GM23338 (cell line): Measurements from ENCODE around the gene MRRF. TPM values are rescaled to one million over a fixed set of nuclear protein-coding genes. Genes with fewer than 3 reads are reported as not detected.
A peak's percentile ranks its signal among the peaks of the same experiment; 100 is the strongest.

ENCODE experiments used
- ATAC-seq: fragments of 200-7000 bp; cut with Tn5 transposase; 3 replicates; pipeline ENCODE4 v1.9.1; 2020
- DNase-seq: peaks from one replicate; pipeline ENCODE4 v3.0.0-alpha.2; 2015; ENCODE audit warnings: low spot score
- H2AFZ ChIP-seq: fragments of 200-600 bp; sonication (generic); 2 replicates; pipeline ENCODE4 v1.8.0; 2016; ENCODE audit warnings: antibody characterized with exemption, mild to moderate bottlenecking, moderate library complexity
- H3F3A ChIP-seq: fragments of 200-600 bp; sonication (generic); replicated peaks from 2 replicates; pipeline ENCODE4 v1.8.0; 2017; ENCODE audit warnings: antibody characterized with exemption, mixed run types, low read depth
- H3K27ac ChIP-seq: fragments of 200-600 bp; sonication (generic); 2 replicates; pipeline ENCODE4 v1.6.1; 2016; ENCODE audit warnings: low read depth
- H3K27me3 ChIP-seq: fragments of 200-600 bp; sonication (generic); 2 replicates; pipeline ENCODE4 v1.8.0; 2016; ENCODE audit warnings: mild to moderate bottlenecking, mixed run types, moderate library complexity; ENCODE audit not compliant: insufficient read depth
- H3K36me3 ChIP-seq: fragments of 200-600 bp; sonication (generic); 2 replicates; pipeline ENCODE4 v1.8.0; 2016; ENCODE audit warnings: mild to moderate bottlenecking; ENCODE audit not compliant: insufficient read depth
- H3K4me1 ChIP-seq: fragments of 200-600 bp; sonication (generic); 2 replicates; pipeline ENCODE4 v1.8.0; 2016; ENCODE audit warnings: mild to moderate bottlenecking, moderate library complexity; ENCODE audit not compliant: insufficient read depth
- H3K4me2 ChIP-seq: fragments of 200-600 bp; sonication (generic); 2 replicates; pipeline ENCODE4 v1.7.1; 2017; ENCODE audit warnings: mixed run types
- H3K4me3 ChIP-seq: fragments of 200-600 bp; sonication (generic); 2 replicates; pipeline ENCODE4 v1.6.1; 2016; ENCODE audit warnings: mixed run types
- H3K79me2 ChIP-seq: fragments of 200-600 bp; sonication (generic); replicated peaks from 2 replicates; pipeline ENCODE4 v1.8.0; 2017; ENCODE audit warnings: mild to moderate bottlenecking; ENCODE audit not compliant: insufficient read depth
- H3K9me2 ChIP-seq: fragments of 200-600 bp; sonication (generic); 2 replicates; pipeline ENCODE4 v1.8.0; 2017; ENCODE audit not compliant: insufficient read depth
- H4K20me1 ChIP-seq: fragments of 200-600 bp; sonication (generic); replicated peaks from 2 replicates; pipeline ENCODE4 v1.8.0; 2017; ENCODE audit warnings: mild to moderate bottlenecking; ENCODE audit not compliant: insufficient read depth
- H3K27ac Mint-ChIP-seq: 2 replicates; pipeline ENCODE4 v1.8.0; 2020; ENCODE audit warnings: inconsistent platforms, mild to moderate bottlenecking, moderate library complexity, mixed read lengths
- H3K27me3 Mint-ChIP-seq: 3 replicates; pipeline ENCODE4 v1.8.0; 2022; ENCODE audit warnings: low read depth, mild to moderate bottlenecking, moderate library complexity, mixed read lengths, inconsistent platforms; ENCODE audit not compliant: insufficient read depth, poor library complexity
- H3K36me3 Mint-ChIP-seq: 3 replicates; pipeline ENCODE4 v1.8.0; 2021; ENCODE audit warnings: low read depth, mild to moderate bottlenecking, inconsistent platforms, moderate library complexity, mixed read lengths
- H3K4me1 Mint-ChIP-seq: 3 replicates; pipeline ENCODE4 v1.8.0; 2020; ENCODE audit warnings: mild to moderate bottlenecking, inconsistent platforms, mixed read lengths
- H3K4me3 Mint-ChIP-seq: 3 replicates; pipeline ENCODE4 v1.8.0; 2021; ENCODE audit warnings: moderate library complexity, mild to moderate bottlenecking, inconsistent platforms, mixed read lengths
- H3K9me3 Mint-ChIP-seq: 3 replicates; pipeline ENCODE4 v1.8.0; 2020; ENCODE audit warnings: moderate library complexity, mild to moderate bottlenecking, inconsistent platforms, mixed read lengths
- CREB1 ChIP-seq: fragments of 250-450 bp; sonication (Bioruptor Pico); IDR thresholded peaks from 2 replicates; pipeline ENCODE4 v1.5.0; 2020; ENCODE audit warnings: low read depth, mild to moderate bottlenecking, moderate library complexity
- EZH2 ChIP-seq: fragments of 200-600 bp; sonication (generic); IDR thresholded peaks from one replicate; pipeline ENCODE4 v1.8.0; 2017; ENCODE audit warnings: antibody characterized with exemption, mild to moderate bottlenecking, low read depth; ENCODE audit not compliant: unreplicated experiment
- EZH2phosphoT487 ChIP-seq: fragments of 200-600 bp; sonication (generic); IDR thresholded peaks from one replicate; pipeline ENCODE4 v1.8.1; 2018; ENCODE audit warnings: antibody characterized with exemption; ENCODE audit not compliant: unreplicated experiment
- JUNB ChIP-seq: IDR thresholded peaks from one replicate; pipeline ENCODE4 v1.6.1; 2016; ENCODE audit warnings: antibody characterized with exemption; ENCODE audit not compliant: unreplicated experiment
- NANOG ChIP-seq: IDR thresholded peaks from 2 replicates; pipeline ENCODE4 v1.6.1; 2016; ENCODE audit warnings: antibody characterized with exemption, borderline replicate concordance
- POLR2AphosphoS5 ChIP-seq: IDR thresholded peaks from 2 replicates; pipeline ENCODE4 v1.6.1; 2016; ENCODE audit warnings: antibody characterized with exemption, low read depth
- STAT1 ChIP-seq: IDR thresholded peaks from one replicate; pipeline ENCODE4 v1.6.1; 2016; ENCODE audit warnings: antibody characterized with exemption; ENCODE audit not compliant: unreplicated experiment
- ZNF331 ChIP-seq: fragments of 250-450 bp; sonication (Bioruptor Pico); IDR thresholded peaks from 2 replicates; pipeline ENCODE4 v1.5.0; 2020; ENCODE audit warnings: low read depth, mild to moderate bottlenecking, moderate library complexity
- long read RNA-seq: library from polyadenylated mRNA; unstranded; transcript quantifications from one replicate; pipeline ENCODE4 v2.0.0, GENCODE V29; 2020; ENCODE audit not compliant: unreplicated experiment
- polyA plus RNA-seq: library from polyadenylated mRNA; unstranded; fragments of >200 nt; fragmentation: Nextera tagmentation; extraction: Ambion mirVana; gene quantifications from 2 replicates; pipeline ENCODE4 v1.2.1, GENCODE V29; 2016
- total RNA-seq: library from RNA; depleted of rRNA; stranded (reverse); fragments of >200 nt; shearing (Covaris generic); gene quantifications from 2 replicates; pipeline ENCODE4 v1.2.3, GENCODE V29; 2014; rRNA removed
- TF ChIP-seq, protein P1 (sequence below): IDR thresholded peaks from 2 replicates; pipeline ENCODE4 v1.6.1; 2016; ENCODE audit warnings: antibody characterized with exemption
- TF ChIP-seq, protein P2 (sequence below): IDR thresholded peaks from one replicate; pipeline ENCODE4 v1.6.1; 2018; ENCODE audit warnings: antibody characterized with exemption; ENCODE audit not compliant: unreplicated experiment
- TF ChIP-seq, protein P3 (sequence below), 2 experiments: fragments of 200-600 bp in 1 of 2; sonication (generic) in 1 of 2; conservative IDR thresholded peaks; 2 replicates each; pipeline versions ENCODE4 v1.5.1 to v1.6.1; 2016 to 2017; ENCODE audit warnings: antibody characterized with exemption in 2 of 2, low read depth in 2 of 2, mild to moderate bottlenecking in 2 of 2, moderate library complexity in 1 of 2

MRRF gene, protein sequence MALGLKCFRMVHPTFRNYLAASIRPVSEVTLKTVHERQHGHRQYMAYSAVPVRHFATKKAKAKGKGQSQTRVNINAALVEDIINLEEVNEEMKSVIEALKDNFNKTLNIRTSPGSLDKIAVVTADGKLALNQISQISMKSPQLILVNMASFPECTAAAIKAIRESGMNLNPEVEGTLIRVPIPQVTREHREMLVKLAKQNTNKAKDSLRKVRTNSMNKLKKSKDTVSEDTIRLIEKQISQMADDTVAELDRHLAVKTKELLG
- total RNA-seq (31.5 and 32.7 TPM in 2 replicates), polyA plus RNA-seq (25.1 and 27.8 TPM in 2 replicates)
- long read RNA-seq, full-length matches to known transcripts, result 23 of 45 reads
- long read RNA-seq, partial matches to known transcripts, result 4 of 45 reads
- long read RNA-seq, other reads (novel, unspliced or antisense), result 18 of 45 reads

DNA sequence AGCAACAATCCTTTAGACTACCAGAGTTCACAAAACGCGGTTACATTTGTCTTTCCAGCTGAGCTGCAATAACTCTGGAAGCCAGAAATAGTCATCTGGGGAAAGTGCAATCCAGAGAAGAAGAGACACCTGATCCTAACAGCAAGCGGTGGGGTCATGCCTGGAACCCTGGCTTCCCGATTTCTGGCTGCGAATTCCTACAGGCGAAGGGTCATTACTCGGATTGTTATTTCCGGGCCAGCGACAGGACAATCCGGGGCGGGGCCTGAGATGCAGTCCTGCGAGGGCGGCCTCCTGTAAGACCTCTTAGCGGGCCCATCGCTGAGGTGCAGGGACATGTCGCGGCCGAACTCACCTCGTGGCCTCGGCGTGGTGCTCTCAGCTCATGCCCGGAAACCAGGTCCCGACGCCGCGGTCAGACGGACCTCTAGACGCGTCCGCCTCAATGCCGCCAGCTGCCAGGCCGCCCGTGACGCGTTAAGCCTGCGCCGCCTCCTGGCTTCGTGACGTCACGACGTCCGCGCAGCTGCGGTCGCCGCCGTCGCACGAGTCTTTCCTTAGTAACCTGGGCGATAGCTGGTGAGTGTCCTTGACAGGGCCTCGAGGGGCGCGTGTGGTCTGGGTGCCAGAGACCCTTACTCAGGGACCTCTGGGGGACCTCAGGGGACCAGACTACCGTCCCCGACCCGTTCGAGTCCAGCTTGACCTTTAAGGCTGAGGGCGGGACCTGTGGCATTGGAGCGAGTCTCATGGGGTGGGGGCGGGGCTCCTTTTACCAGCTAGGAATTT is at the start of gene MRRF, which contains the start of gene RBM18:
Gene MRRF (plus strand): TSS at position 523 of the 789 bp plus-strand sequence. CDS start 6,010 bp downstream, outside the sequence.
Gene RBM18 (minus strand): TSS at position 481 of the 789 bp plus-strand sequence. CDS start 3,348 bp downstream, outside the sequence.
- Histone ChIP-seq H3K4me3 (peak within 1 kb of the TSS; percentile 69), H3K27ac (peak within 1 kb of the TSS; percentile 80), H3K9me2 (no peaks in the 10 kb centered on the region), H3K4me2 (peak within 1 kb of the TSS; percentile 97), H3K79me2 (peaks cover 54% of the 10 kb centered on the region), H3K4me1 (peaks cover 14% of the 10 kb centered on the region; the same call in 1 of the 2 replicates), H3K27me3 (no peaks in the 10 kb centered on the region), H4K20me1 (no peaks in the 10 kb centered on the region), H3F3A (0 out of 2 replicates have a peak, but pooled peaks cover 2% of the 10 kb centered on the region), H2AFZ (peak within 1 kb of the TSS; percentile 89), H3K36me3 (peaks cover 8% of the 10 kb centered on the region; the same call in 1 of the 2 replicates)
- peak within 1 kb of the TSS; percentile 99 for H3K27ac Mint-ChIP-seq
- H3K36me3 Mint-ChIP-seq, result peaks cover 12% of the 10 kb centered on the region; the same call in 1 of the 3 replicates
- H3K9me3 Mint-ChIP-seq, result no peaks in the 10 kb centered on the region
- ATAC-seq, result peak; percentile 92
- peak within 1 kb of the TSS; percentile 97 for H3K4me3 Mint-ChIP-seq
- H3K27me3 Mint-ChIP-seq, result peaks cover 7% of the 10 kb centered on the region
- peak; percentile 95 for DNase-seq
- TF ChIP-seq CREB1 (peak; percentile 100), POLR2AphosphoS5 (peak; percentile 85), ZNF331 (CRISPR knock-in tag) (no peak)
- TF ChIP-seq, protein P1, sequence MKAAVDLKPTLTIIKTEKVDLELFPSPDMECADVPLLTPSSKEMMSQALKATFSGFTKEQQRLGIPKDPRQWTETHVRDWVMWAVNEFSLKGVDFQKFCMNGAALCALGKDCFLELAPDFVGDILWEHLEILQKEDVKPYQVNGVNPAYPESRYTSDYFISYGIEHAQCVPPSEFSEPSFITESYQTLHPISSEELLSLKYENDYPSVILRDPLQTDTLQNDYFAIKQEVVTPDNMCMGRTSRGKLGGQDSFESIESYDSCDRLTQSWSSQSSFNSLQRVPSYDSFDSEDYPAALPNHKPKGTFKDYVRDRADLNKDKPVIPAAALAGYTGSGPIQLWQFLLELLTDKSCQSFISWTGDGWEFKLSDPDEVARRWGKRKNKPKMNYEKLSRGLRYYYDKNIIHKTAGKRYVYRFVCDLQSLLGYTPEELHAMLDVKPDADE, result peak; percentile 63; the same call in 1 of the 2 replicates
- H3K4me1 Mint-ChIP-seq, result peaks cover 14% of the 10 kb centered on the region

DNA sequence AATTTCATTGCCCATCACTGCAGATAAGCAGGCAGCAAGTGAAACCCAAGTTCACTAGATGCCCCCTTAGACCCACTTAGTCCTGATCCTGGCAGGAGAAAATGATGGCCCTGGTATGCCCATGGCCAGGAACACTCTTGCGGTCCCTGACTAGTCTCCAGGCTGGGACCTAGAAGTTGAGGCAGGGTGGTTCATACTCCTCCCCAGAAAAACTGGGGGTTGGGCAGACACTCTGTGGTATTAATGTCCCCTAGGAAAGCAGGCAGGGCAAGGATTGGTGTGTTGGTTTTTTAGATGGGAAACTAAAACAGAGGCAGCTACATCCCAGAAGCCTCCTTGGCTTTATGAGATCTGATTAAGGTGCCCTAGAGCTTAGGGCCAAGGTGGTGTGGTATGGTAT is 49.0 kb upstream of the MRRF start:
- no peaks in the 10 kb centered on the region for H4K20me1 ChIP-seq
- H3K79me2 ChIP-seq, result no peaks in the 10 kb centered on the region
- H3K9me2 ChIP-seq, result peaks cover 3% of the 10 kb centered on the region; the same call in 1 of the 2 replicates
- Mint-ChIP-seq H3K27me3 (peaks cover 95% of the 10 kb centered on the region), H3K4me1 (peaks cover 38% of the 10 kb centered on the region), H3K9me3 (peaks cover 7% of the 10 kb centered on the region), H3K36me3 (no peaks in the 10 kb centered on the region), H3K4me3 (no peak overlapping the region), H3K27ac (no peak overlapping the region)
- ATAC-seq (no peak), DNase-seq (no peak)
- no peak overlapping the region for H3K27ac ChIP-seq
- H3K36me3 ChIP-seq, result no peaks in the 10 kb centered on the region
- peaks cover 35% of the 10 kb centered on the region for H3K4me1 ChIP-seq
- H3K4me2 ChIP-seq, result no peak overlapping the region
- no peak overlapping the region for H2AFZ ChIP-seq
- peaks cover 21% of the 10 kb centered on the region for H3F3A ChIP-seq
- peaks cover 97% of the 10 kb centered on the region for H3K27me3 ChIP-seq
- no peak overlapping the region for H3K4me3 ChIP-seq
- no peak for TF ChIP-seq JUNB
- no peak for TF ChIP-seq POLR2AphosphoS5
- TF ChIP-seq CREB1, result no peak
- TF ChIP-seq NANOG, result no peak
- TF ChIP-seq, protein P2, sequence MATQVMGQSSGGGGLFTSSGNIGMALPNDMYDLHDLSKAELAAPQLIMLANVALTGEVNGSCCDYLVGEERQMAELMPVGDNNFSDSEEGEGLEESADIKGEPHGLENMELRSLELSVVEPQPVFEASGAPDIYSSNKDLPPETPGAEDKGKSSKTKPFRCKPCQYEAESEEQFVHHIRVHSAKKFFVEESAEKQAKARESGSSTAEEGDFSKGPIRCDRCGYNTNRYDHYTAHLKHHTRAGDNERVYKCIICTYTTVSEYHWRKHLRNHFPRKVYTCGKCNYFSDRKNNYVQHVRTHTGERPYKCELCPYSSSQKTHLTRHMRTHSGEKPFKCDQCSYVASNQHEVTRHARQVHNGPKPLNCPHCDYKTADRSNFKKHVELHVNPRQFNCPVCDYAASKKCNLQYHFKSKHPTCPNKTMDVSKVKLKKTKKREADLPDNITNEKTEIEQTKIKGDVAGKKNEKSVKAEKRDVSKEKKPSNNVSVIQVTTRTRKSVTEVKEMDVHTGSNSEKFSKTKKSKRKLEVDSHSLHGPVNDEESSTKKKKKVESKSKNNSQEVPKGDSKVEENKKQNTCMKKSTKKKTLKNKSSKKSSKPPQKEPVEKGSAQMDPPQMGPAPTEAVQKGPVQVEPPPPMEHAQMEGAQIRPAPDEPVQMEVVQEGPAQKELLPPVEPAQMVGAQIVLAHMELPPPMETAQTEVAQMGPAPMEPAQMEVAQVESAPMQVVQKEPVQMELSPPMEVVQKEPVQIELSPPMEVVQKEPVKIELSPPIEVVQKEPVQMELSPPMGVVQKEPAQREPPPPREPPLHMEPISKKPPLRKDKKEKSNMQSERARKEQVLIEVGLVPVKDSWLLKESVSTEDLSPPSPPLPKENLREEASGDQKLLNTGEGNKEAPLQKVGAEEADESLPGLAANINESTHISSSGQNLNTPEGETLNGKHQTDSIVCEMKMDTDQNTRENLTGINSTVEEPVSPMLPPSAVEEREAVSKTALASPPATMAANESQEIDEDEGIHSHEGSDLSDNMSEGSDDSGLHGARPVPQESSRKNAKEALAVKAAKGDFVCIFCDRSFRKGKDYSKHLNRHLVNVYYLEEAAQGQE, result no peak
- TF ChIP-seq EZH2phosphoT487, result no peak
- TF ChIP-seq ZNF331 (CRISPR knock-in tag), result no peak
- TF ChIP-seq, protein P3, sequence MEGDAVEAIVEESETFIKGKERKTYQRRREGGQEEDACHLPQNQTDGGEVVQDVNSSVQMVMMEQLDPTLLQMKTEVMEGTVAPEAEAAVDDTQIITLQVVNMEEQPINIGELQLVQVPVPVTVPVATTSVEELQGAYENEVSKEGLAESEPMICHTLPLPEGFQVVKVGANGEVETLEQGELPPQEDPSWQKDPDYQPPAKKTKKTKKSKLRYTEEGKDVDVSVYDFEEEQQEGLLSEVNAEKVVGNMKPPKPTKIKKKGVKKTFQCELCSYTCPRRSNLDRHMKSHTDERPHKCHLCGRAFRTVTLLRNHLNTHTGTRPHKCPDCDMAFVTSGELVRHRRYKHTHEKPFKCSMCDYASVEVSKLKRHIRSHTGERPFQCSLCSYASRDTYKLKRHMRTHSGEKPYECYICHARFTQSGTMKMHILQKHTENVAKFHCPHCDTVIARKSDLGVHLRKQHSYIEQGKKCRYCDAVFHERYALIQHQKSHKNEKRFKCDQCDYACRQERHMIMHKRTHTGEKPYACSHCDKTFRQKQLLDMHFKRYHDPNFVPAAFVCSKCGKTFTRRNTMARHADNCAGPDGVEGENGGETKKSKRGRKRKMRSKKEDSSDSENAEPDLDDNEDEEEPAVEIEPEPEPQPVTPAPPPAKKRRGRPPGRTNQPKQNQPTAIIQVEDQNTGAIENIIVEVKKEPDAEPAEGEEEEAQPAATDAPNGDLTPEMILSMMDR (conservative IDR thresholded peaks at IDR 0.05; ENCODE audit: low read depth in 2 of 2), result no peak
- no peak for TF ChIP-seq STAT1
- TF ChIP-seq EZH2, result no peak
